ENCODE results near the gene TYSND1.
"Not testable (repeated sequence)": the region's sequence is repeated elsewhere in the genome, so short reads cannot be mapped to it uniquely, and the experiment has no call there.

Gene TYSND1

GRCh38 chr10:70135684-70136083, 10.8 kb downstream of the TYSND1 start:
- DNase-seq (ENCODE audit: insufficient read length, low spot score) (no peak), FAIRE-seq (no peak)

DNA sequence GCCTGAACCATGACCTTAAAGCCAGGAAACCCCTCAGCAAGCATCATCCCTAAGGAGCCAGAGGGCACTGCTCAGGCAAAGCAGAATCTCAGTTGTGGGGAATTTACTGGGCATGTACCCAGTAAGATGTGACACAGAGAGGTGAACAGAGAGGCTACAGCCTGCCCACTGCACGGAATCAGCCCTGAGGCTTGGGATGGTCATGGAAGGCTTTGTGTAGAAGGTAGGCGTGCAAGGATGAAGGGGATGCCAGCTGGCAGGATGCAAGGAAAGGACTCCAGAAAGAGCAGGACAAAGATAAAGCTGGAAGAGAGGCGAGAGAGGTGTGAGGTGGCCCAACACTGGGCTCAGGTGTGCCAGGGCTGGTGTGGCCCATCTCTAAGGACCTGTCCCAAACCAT, 11.5 kb downstream of the TYSND1 start:
- FAIRE-seq (no peak), DNase-seq (ENCODE audit: insufficient read length, low spot score) (no peak)

DNA sequence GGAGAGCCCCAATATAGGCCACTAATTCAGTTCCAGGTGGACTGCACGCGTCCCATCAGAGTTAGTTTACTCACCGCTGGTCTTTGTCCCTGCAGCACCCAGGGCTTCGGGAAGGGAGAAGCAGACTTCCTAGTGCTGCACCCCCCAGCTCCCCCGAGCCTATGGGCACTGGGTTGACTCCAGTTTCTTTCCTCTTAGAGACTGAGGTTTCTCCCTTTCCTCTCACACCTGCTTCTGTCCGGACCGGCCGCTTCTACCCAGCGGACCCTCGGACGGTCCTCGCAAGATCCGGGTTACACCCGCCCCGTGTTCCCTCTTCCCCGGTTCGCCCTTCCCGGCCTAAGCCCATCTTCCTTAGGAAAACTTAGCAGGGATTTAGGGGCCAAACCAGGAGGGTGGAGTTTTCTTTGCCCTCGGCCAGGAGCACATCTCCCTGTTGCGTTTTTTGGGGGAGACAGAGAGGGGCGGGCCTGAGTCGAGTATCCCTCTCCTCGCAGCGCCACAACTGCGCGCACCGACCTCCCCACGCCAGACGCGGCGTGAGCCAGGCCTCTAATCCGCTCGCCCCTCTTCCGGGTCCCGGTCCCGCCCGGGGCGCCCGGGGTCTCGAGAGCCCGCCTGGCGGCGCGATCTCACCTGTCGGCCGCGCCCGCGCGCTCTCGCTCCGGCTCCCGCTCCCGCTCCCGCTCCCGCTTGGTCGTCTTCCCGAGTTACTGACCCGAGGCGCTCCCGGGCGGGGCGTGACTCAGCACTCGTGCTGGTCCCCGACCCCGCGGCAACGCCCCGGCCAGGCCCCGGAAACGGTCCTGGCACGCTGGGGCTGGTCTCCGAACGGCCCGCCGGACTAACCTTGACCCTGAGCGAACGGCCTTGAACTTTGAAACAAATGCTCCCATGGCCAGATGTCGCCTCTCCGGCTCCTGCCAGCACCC, 14.1 kb downstream of the TYSND1 start, which contains the start of gene AIFM2:
AIFM2 (minus strand) TSS at position 728 of the 932 bp plus-strand sequence. CDS start 8,741 bp downstream, outside the sequence.
- FAIRE-seq (no peak), DNase-seq (ENCODE audit: insufficient read length, low spot score) (peak; percentile 83)

GRCh38 chr10:70131560-70131937, 15.0 kb downstream of the TYSND1 start:
- DNase-seq (ENCODE audit: insufficient read length, low spot score) (no peak), FAIRE-seq (no peak)

GRCh38 chr10:70130878-70131559, 15.5 kb downstream of the TYSND1 start:
- DNase-seq (ENCODE audit: insufficient read length, low spot score) (no peak), FAIRE-seq (no peak)

GRCh38 chr10:70126700-70127395, 19.7 kb downstream of the TYSND1 start:
- FAIRE-seq: no peak
- DNase-seq (ENCODE audit: insufficient read length, low spot score): no peak

DNA sequence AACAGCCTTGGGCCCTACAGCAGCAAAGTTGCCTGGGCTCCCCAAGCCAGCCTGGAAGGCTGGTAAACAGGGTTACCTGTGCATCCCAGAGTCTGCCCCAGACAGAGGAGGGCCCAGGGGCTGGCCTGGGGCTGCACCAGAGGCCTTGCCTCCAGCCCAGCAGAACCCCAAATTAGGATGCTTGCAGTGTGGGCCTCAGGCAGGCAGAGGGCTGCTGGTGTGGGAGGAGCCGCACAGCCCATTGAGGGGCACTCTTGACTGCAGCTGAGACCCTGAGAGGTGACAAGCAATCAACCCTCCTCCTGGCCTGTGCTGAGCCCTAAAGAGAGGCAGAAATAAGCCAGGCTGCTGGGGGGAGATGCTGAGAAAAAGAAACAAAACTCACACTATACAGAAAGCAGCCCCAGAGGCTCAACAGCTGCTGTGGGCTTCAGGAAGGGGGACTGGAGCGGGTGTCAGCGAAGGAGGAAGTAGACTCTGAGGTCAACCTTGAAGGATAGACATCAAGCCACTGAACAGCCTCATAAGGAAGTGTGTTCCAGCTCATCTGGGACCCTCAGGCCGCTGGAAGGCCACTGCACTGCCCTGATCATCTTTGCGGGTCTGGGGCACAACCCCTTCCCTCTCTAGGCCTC, 20.5 kb downstream of the TYSND1 start:
- DNase-seq (ENCODE audit: insufficient read length, low spot score) (no peak), FAIRE-seq (no peak)

DNA sequence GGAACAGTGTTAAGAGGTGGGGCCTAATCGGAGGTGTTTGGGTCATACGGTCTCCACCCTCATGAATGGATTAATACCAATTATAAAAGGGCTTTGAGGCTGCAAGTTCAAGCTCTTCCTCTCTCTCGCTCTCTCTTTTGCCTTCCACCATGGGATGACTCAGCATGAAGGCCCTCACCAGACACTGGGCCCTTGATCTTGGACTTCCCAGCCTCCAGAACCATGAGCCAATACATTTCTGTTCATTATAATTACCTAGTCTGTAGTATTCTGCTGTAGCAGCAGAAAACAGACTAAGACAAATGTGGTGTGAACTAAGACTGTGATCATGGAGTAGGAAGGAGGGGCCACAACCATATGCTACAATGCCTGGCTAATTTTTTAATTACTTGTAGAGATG, 21.6 kb downstream of the TYSND1 start:
- DNase-seq (ENCODE audit: insufficient read length, low spot score): no peak
- no peak for FAIRE-seq

DNA sequence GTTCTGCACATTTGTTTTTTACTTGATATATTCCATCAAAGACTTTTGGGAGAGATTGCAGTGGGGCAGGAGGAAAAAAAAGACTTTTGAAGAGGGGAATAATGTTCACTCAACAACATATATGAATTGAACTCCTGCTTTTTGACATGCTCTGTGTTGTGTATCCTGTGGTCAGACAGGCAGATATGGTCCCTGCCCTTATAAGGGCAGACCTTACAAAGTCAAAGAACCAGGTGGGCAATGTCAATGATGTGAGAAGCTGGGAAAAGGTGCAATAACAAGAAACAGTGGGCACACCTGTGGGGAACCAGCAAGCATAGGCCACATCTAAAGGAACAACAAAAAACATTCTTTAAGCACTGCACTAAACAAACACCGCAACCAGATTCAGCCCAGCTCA, 22.1 kb downstream of the TYSND1 start:
- no peak for FAIRE-seq
- no peak for DNase-seq (ENCODE audit: insufficient read length, low spot score)

GRCh38 chr10:70123817-70124216, 22.7 kb downstream of the TYSND1 start:
- no peak for DNase-seq (ENCODE audit: insufficient read length, low spot score)
- FAIRE-seq: no peak

DNA sequence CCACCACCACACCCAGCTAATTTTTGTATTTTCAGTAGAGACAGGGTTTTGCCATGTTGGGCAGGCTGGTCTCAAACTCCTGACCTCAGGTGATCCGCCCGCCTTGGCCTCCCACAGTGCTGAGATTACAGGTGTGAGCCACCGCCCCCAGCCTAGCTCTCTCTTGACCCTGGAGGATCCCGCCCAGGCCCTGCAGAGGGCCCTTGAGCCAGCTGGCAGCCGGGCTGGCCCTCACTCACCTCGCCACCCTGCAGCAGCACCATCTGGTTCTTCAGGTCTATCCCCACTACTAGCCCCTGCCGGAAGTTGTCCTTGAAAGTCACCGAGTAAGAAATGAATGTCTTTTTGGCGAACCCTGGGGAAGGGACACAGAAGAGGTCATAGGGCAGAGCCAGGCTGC, 23.3 kb downstream of the TYSND1 start:
- not testable (repeated sequence) for FAIRE-seq

GRCh38 chr10:70122742-70123141, 23.8 kb downstream of the TYSND1 start:
- FAIRE-seq (no peak), DNase-seq (ENCODE audit: insufficient read length, low spot score) (no peak)

More for the DNA sequence above, 23.3 kb downstream of the TYSND1 start:
- not testable (repeated sequence) for DNase-seq (ENCODE audit: insufficient read length, low spot score)

DNA sequence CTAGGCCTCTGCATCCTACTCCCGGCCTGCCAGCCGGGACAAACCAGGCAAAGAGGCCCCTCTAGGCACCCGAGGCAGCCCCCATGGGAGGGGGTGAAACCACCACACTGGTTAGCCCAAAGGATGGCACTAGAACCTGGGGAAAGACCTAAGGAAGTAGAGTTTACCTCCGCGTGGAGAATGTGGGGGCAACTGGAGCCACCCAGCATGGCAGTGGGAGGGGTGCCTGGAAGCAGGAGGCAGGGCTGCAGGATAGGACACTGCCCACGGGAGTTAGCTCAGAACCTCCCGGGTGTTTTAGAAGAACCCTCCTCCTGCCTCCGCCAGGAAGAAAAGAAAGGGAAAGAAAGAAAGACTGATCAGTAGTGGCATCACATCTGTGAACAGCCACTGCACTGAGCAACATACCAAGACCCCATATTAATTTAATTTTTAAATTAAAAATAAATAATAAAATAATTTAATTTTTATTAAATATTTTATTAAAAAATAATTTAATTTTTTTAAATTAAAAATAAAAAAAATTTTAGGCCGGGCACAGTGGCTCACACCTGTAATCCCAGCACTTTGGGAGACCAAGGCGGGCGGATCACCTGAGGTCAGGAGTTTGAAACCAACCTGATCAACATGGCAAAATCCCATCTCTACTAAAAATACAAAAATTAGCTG, 25.1 kb downstream of the TYSND1 start:
- DNase-seq (ENCODE audit: insufficient read length, low spot score) (no peak), FAIRE-seq (no peak)

DNA sequence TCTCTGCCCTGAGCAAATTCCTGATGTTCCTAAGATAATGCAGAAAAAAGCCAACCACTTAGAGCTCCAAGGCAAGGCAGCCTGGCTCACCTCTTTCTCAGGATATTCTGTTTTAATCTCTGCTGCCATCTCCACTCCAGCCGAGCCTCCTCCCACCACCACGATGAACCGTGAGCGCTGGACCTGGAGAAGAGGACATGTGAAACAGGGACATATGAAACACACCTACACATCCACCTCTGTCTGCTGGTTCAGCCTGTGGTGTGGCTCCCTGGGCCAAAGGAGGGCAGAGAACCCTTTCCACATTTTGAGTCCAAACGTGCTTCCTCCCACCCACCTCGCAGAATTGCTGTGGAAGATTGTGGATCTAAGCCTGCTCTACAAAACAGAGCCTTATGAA, 26.1 kb downstream of the TYSND1 start:
- no peak for FAIRE-seq

GRCh38 chr10:70119623-70120022, 26.9 kb downstream of the TYSND1 start:
- DNase-seq (ENCODE audit: insufficient read length, low spot score) (no peak), FAIRE-seq (no peak)

More for the DNA sequence above, 26.1 kb downstream of the TYSND1 start:
- no peak for DNase-seq (ENCODE audit: insufficient read length, low spot score)

GRCh38 chr10:70119197-70119596, 27.3 kb downstream of the TYSND1 start:
- no peak for DNase-seq (ENCODE audit: insufficient read length, low spot score)
- FAIRE-seq: no peak

DNA sequence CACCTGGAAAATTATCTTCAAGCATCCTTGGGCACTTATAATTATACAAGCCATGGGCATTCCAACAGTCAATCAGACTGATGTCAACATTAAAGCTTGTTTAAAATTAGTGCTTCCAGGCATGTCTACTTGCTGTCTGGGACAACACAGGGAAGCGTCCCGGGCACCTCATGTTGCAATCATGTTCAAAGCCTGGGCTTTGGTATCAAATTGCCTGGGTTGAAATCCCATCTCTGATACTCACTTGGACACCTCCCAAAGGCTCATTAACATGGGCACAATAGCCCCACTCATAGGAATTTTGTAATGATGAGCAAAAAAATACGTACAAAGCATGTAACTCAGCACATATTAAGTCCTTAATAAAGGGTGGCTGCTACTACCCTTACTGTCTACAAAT, 28.3 kb downstream of the TYSND1 start:
- no peak for FAIRE-seq

GRCh38 chr10:70117646-70118045, 28.9 kb downstream of the TYSND1 start:
- DNase-seq (ENCODE audit: insufficient read length, low spot score) (no peak), FAIRE-seq (no peak)

More for the DNA sequence above, 28.3 kb downstream of the TYSND1 start:
- DNase-seq (ENCODE audit: insufficient read length, low spot score): no peak

- peak; percentile 64 for DNase-seq (ENCODE audit: insufficient read length, low spot score)
- no peak for FAIRE-seq
Measured at GRCh38 chr10:70115948-70116682, 30.4 kb downstream of the TYSND1 start.

Measured in HTR-8/SVneo (cell line).